T-helper 2 cell treated with Interferon-gamma antibody and Interleukin-4, amounts not matched to agents 5 μg/mL and 100 μg/mL, for 36 hours (primary cell): ENCODE results near the gene BICC1.

ENCODE experiments used
- DNase-seq: peaks from one replicate; pipeline ENCODE4 v3.0.0; 2021; ENCODE audit warnings: low spot score
- H3K27ac Mint-ChIP-seq: one replicate; pipeline ENCODE4 v1.8.0; 2021; ENCODE audit warnings: mild to moderate bottlenecking, mixed read lengths
- H3K27me3 Mint-ChIP-seq: one replicate; pipeline ENCODE4 v1.8.0; 2021; ENCODE audit warnings: low read depth, mixed read lengths
- H3K36me3 Mint-ChIP-seq: one replicate; pipeline ENCODE4 v1.8.0; 2021; ENCODE audit warnings: low read depth, mixed read lengths
- H3K4me1 Mint-ChIP-seq: one replicate; pipeline ENCODE4 v1.8.0; 2021; ENCODE audit warnings: low read depth, mixed read lengths
- H3K4me3 Mint-ChIP-seq: one replicate; pipeline ENCODE4 v1.8.0; 2022; ENCODE audit warnings: mild to moderate bottlenecking, moderate library complexity, mixed read lengths
- H3K9me3 Mint-ChIP-seq: one replicate; pipeline ENCODE4 v1.8.0; 2021; ENCODE audit warnings: mixed read lengths

The BICC1 gene

GRCh38 chr10:58488921-58489320, 23.8 kb upstream of the BICC1 start:
- no peak overlapping the region for H3K4me3 Mint-ChIP-seq
- DNase-seq: no peak
- H3K9me3 Mint-ChIP-seq: no peaks in the 10 kb centered on the region
- peaks cover 2% of the 10 kb centered on the region for H3K27me3 Mint-ChIP-seq
- no peak overlapping the region for H3K27ac Mint-ChIP-seq
- H3K4me1 Mint-ChIP-seq: no peaks in the 10 kb centered on the region
- H3K36me3 Mint-ChIP-seq: no peaks in the 10 kb centered on the region

DNA sequence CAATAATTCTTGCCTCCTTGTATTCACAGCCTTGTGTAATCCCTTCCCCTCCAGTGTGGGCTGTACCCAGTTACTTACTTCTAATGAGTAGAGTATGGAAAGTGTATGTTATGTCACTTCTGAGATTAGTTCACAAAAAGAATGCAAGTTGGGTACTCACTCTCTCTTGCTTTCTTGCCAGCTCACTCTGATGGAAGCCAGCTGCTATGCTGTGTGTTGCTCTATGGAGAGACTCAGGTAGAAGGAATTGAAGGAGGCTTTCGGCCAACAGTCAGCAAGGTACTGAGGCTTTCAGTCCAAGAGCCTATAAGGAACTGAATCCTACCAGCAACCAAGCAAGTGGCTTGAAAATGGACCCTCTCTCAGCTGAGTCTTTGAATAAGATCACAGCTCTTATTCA, 9.7 kb upstream of the BICC1 start:
- Mint-ChIP-seq H3K27ac (no peak overlapping the region), H3K36me3 (no peaks in the 10 kb centered on the region), H3K27me3 (peaks cover 7% of the 10 kb centered on the region), H3K4me3 (no peak overlapping the region), H3K4me1 (no peaks in the 10 kb centered on the region), H3K9me3 (no peaks in the 10 kb centered on the region)
- DNase-seq: no peak

DNA sequence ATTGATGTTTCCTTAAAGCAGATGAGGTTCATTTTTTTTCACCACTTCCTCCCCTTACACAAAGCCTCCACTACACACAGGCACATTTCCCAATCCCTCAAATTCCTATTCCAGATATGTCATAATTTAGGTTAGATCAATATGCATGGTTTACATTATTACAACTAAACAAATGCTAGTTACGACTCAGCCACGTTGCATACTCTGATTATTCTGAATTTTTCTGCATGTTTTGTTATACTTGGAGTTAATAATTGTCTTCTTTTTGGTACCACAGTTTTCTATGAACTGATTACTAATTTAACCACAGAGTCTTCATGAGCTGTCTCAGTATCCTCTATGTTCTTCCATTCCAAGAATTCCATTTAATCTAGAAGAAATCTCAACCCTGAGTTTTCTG, 4.4 kb upstream of the BICC1 start:
- Mint-ChIP-seq H3K27ac (no peak overlapping the region), H3K4me3 (no peak overlapping the region), H3K4me1 (peaks cover 3% of the 10 kb centered on the region), H3K27me3 (peaks cover 13% of the 10 kb centered on the region), H3K36me3 (peaks cover 1% of the 10 kb centered on the region), H3K9me3 (no peaks in the 10 kb centered on the region)
- no peak for DNase-seq

DNA sequence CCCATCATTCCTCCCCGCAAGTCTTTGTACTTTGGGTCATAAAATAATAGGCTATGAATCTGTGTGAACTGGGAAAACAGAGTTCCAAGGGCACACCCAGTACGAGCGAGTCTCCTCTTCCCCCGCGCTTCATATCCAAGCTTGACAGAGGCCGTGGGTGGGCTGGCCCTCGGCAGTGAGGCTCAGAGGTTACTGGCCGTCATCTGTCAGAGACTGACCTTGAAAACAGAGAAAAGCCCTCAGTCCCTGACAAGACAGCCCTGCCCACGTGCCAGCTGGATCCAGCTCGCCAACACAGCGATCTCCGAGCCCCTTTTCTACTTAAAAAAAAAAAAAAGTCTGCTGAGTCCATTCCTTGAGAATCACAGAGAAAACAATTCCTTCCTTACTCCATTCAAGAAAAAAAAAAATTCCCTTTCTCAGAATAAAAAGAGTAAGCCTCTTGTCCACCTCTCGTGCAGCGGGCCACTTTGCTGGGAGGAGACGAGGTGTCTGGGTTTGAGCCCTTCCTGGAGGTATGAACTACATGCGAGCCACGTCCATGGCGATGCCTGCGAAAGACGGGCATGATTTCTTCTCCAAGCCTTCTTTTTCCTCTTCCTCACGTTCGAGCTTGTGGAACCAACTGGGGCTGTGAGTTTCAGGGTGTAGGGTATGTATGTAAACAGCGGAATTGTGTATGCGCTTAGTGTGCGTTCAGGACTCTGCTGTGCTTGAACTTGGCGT, 744 bp upstream of the BICC1 start:
- H3K27me3 Mint-ChIP-seq: peaks cover 27% of the 10 kb centered on the region
- H3K27ac Mint-ChIP-seq: no peak overlapping the region

DNA sequence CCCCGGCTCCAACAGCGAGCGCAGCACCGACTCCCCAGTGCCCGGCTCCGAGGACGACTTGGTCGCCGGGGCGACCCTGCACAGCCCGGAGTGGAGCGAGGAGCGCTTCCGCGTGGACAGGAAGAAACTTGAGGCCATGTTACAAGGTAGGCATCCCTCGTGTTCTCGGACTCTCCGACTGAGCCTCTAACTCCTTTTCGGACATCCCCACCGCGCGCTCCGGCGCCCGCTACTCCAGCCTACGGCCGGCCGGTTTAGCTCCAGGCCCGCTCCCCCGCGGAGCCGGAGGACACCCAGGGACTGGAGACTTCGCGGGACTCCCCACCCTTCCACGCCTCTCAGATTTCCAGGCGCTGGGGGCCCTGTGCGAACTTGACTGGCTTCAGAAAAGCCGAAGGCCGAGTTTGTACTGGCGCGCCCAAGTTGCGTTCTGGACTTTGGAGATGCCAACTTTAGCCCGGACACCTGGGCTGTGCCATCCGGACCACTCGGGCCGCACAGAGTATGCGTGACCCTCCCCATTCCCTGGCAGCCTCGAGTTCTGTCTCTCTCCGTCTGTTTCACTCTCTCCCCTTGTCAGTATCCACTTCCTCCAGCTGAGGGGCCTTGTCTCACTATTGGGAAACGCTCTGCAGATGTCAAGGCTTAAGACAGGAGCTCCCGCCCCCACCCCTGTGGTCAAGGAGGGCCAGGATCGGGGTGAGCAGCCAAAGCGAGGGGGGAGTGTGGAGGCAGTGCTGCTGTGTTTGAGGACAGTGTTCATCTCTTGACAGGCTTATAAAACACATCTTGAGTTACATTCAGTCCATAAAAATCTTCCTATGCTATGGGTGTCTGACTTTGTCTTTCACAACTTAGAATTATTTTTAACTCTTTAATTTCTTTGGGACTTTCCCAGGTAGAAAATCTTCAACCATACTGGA, 777 bp downstream of the BICC1 start:
- H3K27ac Mint-ChIP-seq: no peak overlapping the region
- H3K36me3 Mint-ChIP-seq: peaks cover 1% of the 10 kb centered on the region
- no peak for DNase-seq
- H3K4me1 Mint-ChIP-seq: peaks cover 7% of the 10 kb centered on the region
- H3K9me3 Mint-ChIP-seq: no peaks in the 10 kb centered on the region
- peak overlapping the region; percentile 63 for H3K4me3 Mint-ChIP-seq
- H3K27me3 Mint-ChIP-seq: peaks cover 27% of the 10 kb centered on the region

More for the DNA sequence above, 744 bp upstream of the BICC1 start:
- Mint-ChIP-seq H3K36me3 (peaks cover 1% of the 10 kb centered on the region), H3K4me1 (peaks cover 7% of the 10 kb centered on the region), H3K9me3 (no peaks in the 10 kb centered on the region), H3K4me3 (peak overlapping the region; percentile 69)
- no peak for DNase-seq

GRCh38 chr10:58514111-58514770, 1.6 kb downstream of the BICC1 start:
- peak overlapping the region; percentile 63 for H3K4me3 Mint-ChIP-seq

GRCh38 chr10:58515291-58515941, 2.7 kb downstream of the BICC1 start:
- Mint-ChIP-seq H3K9me3 (no peaks in the 10 kb centered on the region), H3K27ac (no peak overlapping the region), H3K4me1 (peaks cover 7% of the 10 kb centered on the region), H3K4me3 (no peak overlapping the region), H3K36me3 (peaks cover 1% of the 10 kb centered on the region), H3K27me3 (peaks cover 27% of the 10 kb centered on the region)
- no peak for DNase-seq

More at GRCh38 chr10:58514111-58514770, 1.6 kb downstream of the BICC1 start:
- peaks cover 1% of the 10 kb centered on the region for H3K36me3 Mint-ChIP-seq
- no peak overlapping the region for H3K27ac Mint-ChIP-seq
- DNase-seq: no peak
- H3K9me3 Mint-ChIP-seq: no peaks in the 10 kb centered on the region
- H3K27me3 Mint-ChIP-seq: peaks cover 27% of the 10 kb centered on the region
- peaks cover 7% of the 10 kb centered on the region for H3K4me1 Mint-ChIP-seq

DNA sequence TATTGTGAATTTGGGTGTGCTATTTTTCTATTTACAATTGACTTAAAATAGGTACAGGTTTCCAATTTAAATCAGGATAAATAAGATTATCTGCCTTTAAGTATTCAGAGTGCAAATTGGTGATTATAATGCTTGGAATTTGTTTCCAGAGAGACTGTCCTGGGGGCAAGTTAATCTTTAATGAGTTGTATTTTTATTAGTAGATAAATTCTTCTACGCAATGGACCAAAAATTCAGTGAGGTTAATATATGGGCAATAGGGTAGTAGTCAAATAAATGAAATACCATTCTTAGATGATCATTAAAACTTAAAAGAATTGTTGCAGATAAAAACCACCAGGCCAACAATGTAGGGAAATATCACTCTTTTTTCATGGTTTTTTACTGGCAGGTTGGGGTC, 3.4 kb downstream of the BICC1 start:
- H3K4me1 Mint-ChIP-seq: peaks cover 7% of the 10 kb centered on the region
- H3K27me3 Mint-ChIP-seq: peaks cover 27% of the 10 kb centered on the region
- no peak overlapping the region for H3K27ac Mint-ChIP-seq
- no peak overlapping the region for H3K4me3 Mint-ChIP-seq
- H3K9me3 Mint-ChIP-seq: no peaks in the 10 kb centered on the region
- DNase-seq: no peak
- H3K36me3 Mint-ChIP-seq: peaks cover 1% of the 10 kb centered on the region

GRCh38 chr10:58516671-58517070, 4.0 kb downstream of the BICC1 start:
- Mint-ChIP-seq H3K27ac (no peak overlapping the region), H3K27me3 (peaks cover 31% of the 10 kb centered on the region), H3K4me1 (peaks cover 7% of the 10 kb centered on the region), H3K4me3 (no peak overlapping the region), H3K36me3 (peaks cover 1% of the 10 kb centered on the region), H3K9me3 (no peaks in the 10 kb centered on the region)
- DNase-seq: no peak

- H3K4me3 Mint-ChIP-seq: no peak overlapping the region
- peaks cover 1% of the 10 kb centered on the region for H3K36me3 Mint-ChIP-seq
- no peaks in the 10 kb centered on the region for H3K9me3 Mint-ChIP-seq
- H3K4me1 Mint-ChIP-seq: peaks cover 7% of the 10 kb centered on the region
- H3K27ac Mint-ChIP-seq: no peak overlapping the region
- peaks cover 30% of the 10 kb centered on the region for H3K27me3 Mint-ChIP-seq
- DNase-seq: no peak
Observed at GRCh38 chr10:58517081-58517480, 4.4 kb downstream of the BICC1 start.

GRCh38 chr10:58517491-58518355, 5.1 kb downstream of the BICC1 start:
- Mint-ChIP-seq H3K27ac (no peak overlapping the region), H3K9me3 (no peaks in the 10 kb centered on the region), H3K4me3 (no peak overlapping the region), H3K36me3 (no peaks in the 10 kb centered on the region), H3K27me3 (peaks cover 25% of the 10 kb centered on the region), H3K4me1 (peaks cover 4% of the 10 kb centered on the region)
- no peak for DNase-seq

DNA sequence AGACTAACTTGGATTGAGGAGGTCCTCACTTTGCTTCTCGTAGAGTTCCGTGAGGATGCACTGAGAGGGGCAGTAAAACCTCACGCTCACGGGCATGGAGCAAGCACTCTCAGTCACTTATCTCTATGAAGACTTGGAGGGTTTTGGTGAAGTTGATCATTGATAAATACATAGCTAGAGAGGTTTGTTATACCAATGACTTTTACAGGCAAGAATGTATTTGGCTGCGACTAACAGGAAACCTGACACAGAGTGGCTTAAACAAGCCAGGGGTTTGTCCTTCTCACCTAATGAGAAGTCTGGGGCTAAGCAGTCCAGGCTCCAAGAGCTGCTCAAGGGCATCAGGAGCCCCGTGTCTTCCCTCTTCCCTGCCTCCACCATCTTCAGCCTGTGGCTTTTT, 6.1 kb downstream of the BICC1 start:
- Mint-ChIP-seq H3K4me3 (no peak overlapping the region), H3K27ac (no peak overlapping the region), H3K4me1 (peaks cover 1% of the 10 kb centered on the region), H3K36me3 (no peaks in the 10 kb centered on the region), H3K27me3 (peaks cover 21% of the 10 kb centered on the region), H3K9me3 (no peaks in the 10 kb centered on the region)
- no peak for DNase-seq
